ENCODE measurements around the gene MRTO4. TPM values are rescaled to one million over a fixed set of nuclear protein-coding genes. Genes with fewer than 3 reads are reported as not detected.
"Not testable (repeated sequence)": the region's sequence is repeated elsewhere in the genome, so short reads cannot be mapped to it uniquely, and the experiment has no call there.

The MRTO4 gene
- total RNA-seq, 1 donor from 2014 or later: 29.1 TPM

GRCh38 chr1:19262047-19262446, 10.4 kb downstream of the MRTO4 start:
- Mint-ChIP-seq H3K4me1 (ENCODE audit: low read depth, unreplicated experiment) (no peaks in the 10 kb centered on the region), H3K27me3 (ENCODE audit: unreplicated experiment) (peaks cover 3% of the 10 kb centered on the region), H3K36me3 (ENCODE audit: unreplicated experiment) (no peaks in the 10 kb centered on the region), H3K27ac (ENCODE audit: unreplicated experiment) (no peak overlapping the region), H3K9me3 (ENCODE audit: unreplicated experiment) (peaks cover 1% of the 10 kb centered on the region), H3K4me3 (ENCODE audit: unreplicated experiment) (no peak overlapping the region)
- TF ChIP-seq CTCF (IDR thresholded peaks at IDR 0.05; ENCODE audit: partially characterized antibody, unreplicated experiment): no peak
- DNase-seq: no peak

GRCh38 chr1:19262744-19263143, 11.1 kb downstream of the MRTO4 start:
- Mint-ChIP-seq H3K27me3 (ENCODE audit: unreplicated experiment) (peaks cover 3% of the 10 kb centered on the region), H3K36me3 (ENCODE audit: unreplicated experiment) (no peaks in the 10 kb centered on the region), H3K4me3 (ENCODE audit: unreplicated experiment) (no peak overlapping the region), H3K9me3 (ENCODE audit: unreplicated experiment) (no peaks in the 10 kb centered on the region), H3K4me1 (ENCODE audit: low read depth, unreplicated experiment) (no peaks in the 10 kb centered on the region), H3K27ac (ENCODE audit: unreplicated experiment) (no peak overlapping the region)
- no peak for DNase-seq
- TF ChIP-seq CTCF (IDR thresholded peaks at IDR 0.05; ENCODE audit: partially characterized antibody, unreplicated experiment): no peak

- Mint-ChIP-seq H3K4me1 (ENCODE audit: low read depth, unreplicated experiment) (no peaks in the 10 kb centered on the region), H3K27me3 (ENCODE audit: unreplicated experiment) (peaks cover 3% of the 10 kb centered on the region), H3K9me3 (ENCODE audit: unreplicated experiment) (peaks cover 2% of the 10 kb centered on the region), H3K4me3 (ENCODE audit: unreplicated experiment) (no peak overlapping the region), H3K36me3 (ENCODE audit: unreplicated experiment) (peaks cover 6% of the 10 kb centered on the region), H3K27ac (ENCODE audit: unreplicated experiment) (no peak overlapping the region)
- DNase-seq: no peak
- no peak for TF ChIP-seq CTCF (IDR thresholded peaks at IDR 0.05; ENCODE audit: partially characterized antibody, unreplicated experiment)
These were observed 16.8 kb downstream of the MRTO4 start for GRCh38 chr1:19268445-19268844.

GRCh38 chr1:19269427-19270342, 18.1 kb downstream of the MRTO4 start:
- H3K27me3 Mint-ChIP-seq (ENCODE audit: unreplicated experiment); H3K4me3 Mint-ChIP-seq (ENCODE audit: unreplicated experiment); H3K9me3 Mint-ChIP-seq (ENCODE audit: unreplicated experiment); H3K36me3 Mint-ChIP-seq (ENCODE audit: unreplicated experiment); DNase-seq; H3K27ac Mint-ChIP-seq (ENCODE audit: unreplicated experiment); H3K4me1 Mint-ChIP-seq (ENCODE audit: low read depth, unreplicated experiment): not testable (repeated sequence)

GRCh38 chr1:19270343-19270730, 18.7 kb downstream of the MRTO4 start:
- DNase-seq; H3K27me3 Mint-ChIP-seq (ENCODE audit: unreplicated experiment); H3K4me3 Mint-ChIP-seq (ENCODE audit: unreplicated experiment); H3K9me3 Mint-ChIP-seq (ENCODE audit: unreplicated experiment); H3K36me3 Mint-ChIP-seq (ENCODE audit: unreplicated experiment); H3K27ac Mint-ChIP-seq (ENCODE audit: unreplicated experiment); H3K4me1 Mint-ChIP-seq (ENCODE audit: low read depth, unreplicated experiment): not testable (repeated sequence)

- Mint-ChIP-seq H3K27ac (ENCODE audit: unreplicated experiment) (no peak overlapping the region), H3K4me3 (ENCODE audit: unreplicated experiment) (no peak overlapping the region), H3K27me3 (ENCODE audit: unreplicated experiment) (peaks cover 3% of the 10 kb centered on the region), H3K9me3 (ENCODE audit: unreplicated experiment) (peaks cover 5% of the 10 kb centered on the region), H3K36me3 (ENCODE audit: unreplicated experiment) (peaks cover 10% of the 10 kb centered on the region), H3K4me1 (ENCODE audit: low read depth, unreplicated experiment) (no peaks in the 10 kb centered on the region)
- no peak for TF ChIP-seq CTCF (IDR thresholded peaks at IDR 0.05; ENCODE audit: partially characterized antibody, unreplicated experiment)
- DNase-seq: no peak
These were observed 20.5 kb downstream of the MRTO4 start for GRCh38 chr1:19272064-19272463.

Measured in glutamatergic neuron (in vitro differentiated cells).